HepG2 (cell line): ENCODE results near the gene C1orf50. TPM values are rescaled to one million over a fixed set of nuclear protein-coding genes. Genes with fewer than 3 reads are reported as not detected.

Experiments
- ATF7-NPFF ChIP-seq: sonication (generic); formaldehyde crosslinking; IDR thresholded peaks from 2 replicates; pipeline ENCODE4 v1.8.1; 2023; ENCODE audit warnings: mild to moderate bottlenecking, low read depth, missing genetic modification reagents, moderate library complexity
- GFI1 ChIP-seq: sonication (generic); formaldehyde crosslinking; IDR thresholded peaks from 2 replicates; pipeline ENCODE4 v1.5.0; 2020; ENCODE audit warnings: missing genetic modification reagents, mild to moderate bottlenecking, borderline replicate concordance
- HOXD1 ChIP-seq: sonication (generic); formaldehyde crosslinking; IDR thresholded peaks from 2 replicates; pipeline ENCODE4 v1.5.0; 2020; ENCODE audit warnings: missing genetic modification reagents
- KAT8 ChIP-seq: IDR thresholded peaks from 2 replicates; pipeline ENCODE4 v1.6.1; 2016; ENCODE audit warnings: missing genetic modification reagents, missing compliant biosample characterization
- LCORL ChIP-seq, 2 experiments: fragments of 450-650 bp in 1 of 2; sonication (generic) in 1 of 2; formaldehyde crosslinking in 1 of 2; IDR thresholded peaks; 2 replicates each; pipeline versions ENCODE4 v1.5.0 to v1.6.1; 2017 to 2020; ENCODE audit warnings: antibody characterized with exemption in 1 of 2, missing genetic modification reagents in 1 of 2
- MEIS2 ChIP-seq: sonication (generic); formaldehyde crosslinking; IDR thresholded peaks from 2 replicates; pipeline ENCODE4 v1.9.0; 2021; ENCODE audit warnings: mild to moderate bottlenecking, missing genetic modification reagents
- NCOA5 ChIP-seq: sonication (generic); formaldehyde crosslinking; IDR thresholded peaks from 2 replicates; pipeline ENCODE4 v1.4.0; 2020; ENCODE audit warnings: missing genetic modification reagents
- NONO ChIP-seq, 2 experiments: fragments of 450-650 bp in 1 of 2; sonication (generic) in 1 of 2; formaldehyde crosslinking in 1 of 2; IDR thresholded peaks in 1 of 2; conservative IDR thresholded peaks in 1 of 2; 2 replicates each; pipeline versions ENCODE4 v1.6.1 to v1.8.0; 2017 to 2022; ENCODE audit warnings: mild to moderate bottlenecking in 1 of 2, missing genetic modification reagents in 1 of 2, moderate library complexity in 1 of 2
- POLR2A ChIP-seq, 2 experiments: IDR thresholded peaks; 2 replicates each; pipeline ENCODE4 v1.6.1; 2011; ENCODE audit warnings: low read depth in 2 of 2, low read length in 2 of 2, mild to moderate bottlenecking in 1 of 2, moderate library complexity in 1 of 2; ENCODE audit not compliant: insufficient read depth in 1 of 2
- RBM39 ChIP-seq: fragments of 200-400 bp; formaldehyde crosslinking; IDR thresholded peaks from one replicate; pipeline ENCODE4 v1.6.1; 2018; ENCODE audit warnings: antibody characterized with exemption, mild to moderate bottlenecking, low read depth, low read length; ENCODE audit not compliant: poor library complexity, severe bottlenecking
- SALL1 ChIP-seq: sonication (generic); formaldehyde crosslinking; IDR thresholded peaks from 2 replicates; pipeline ENCODE4 v1.8.0; 2022; ENCODE audit warnings: mild to moderate bottlenecking, missing genetic modification reagents
- SNAI1 ChIP-seq: sonication (generic); formaldehyde crosslinking; IDR thresholded peaks from 2 replicates; pipeline ENCODE4 v1.5.0; 2020; ENCODE audit warnings: mild to moderate bottlenecking, missing genetic modification reagents, borderline replicate concordance
- TBP ChIP-seq: sonication (generic); formaldehyde crosslinking; IDR thresholded peaks from 2 replicates; pipeline ENCODE4 v1.5.0; 2020; ENCODE audit warnings: missing genetic modification reagents
- ZMYM3 ChIP-seq: sonication (generic); formaldehyde crosslinking; IDR thresholded peaks from 2 replicates; pipeline ENCODE4 v1.5.1; 2020; ENCODE audit warnings: mild to moderate bottlenecking, missing genetic modification reagents
- ZNF264 ChIP-seq: sonication (generic); formaldehyde crosslinking; IDR thresholded peaks from 2 replicates; pipeline ENCODE4 v1.4.0; 2020; ENCODE audit warnings: missing genetic modification reagents
- ZNF34 ChIP-seq: sonication (generic); formaldehyde crosslinking; IDR thresholded peaks from 2 replicates; pipeline ENCODE4 v1.4.0; 2020; ENCODE audit warnings: mild to moderate bottlenecking, missing genetic modification reagents, borderline replicate concordance
- ZNF451 ChIP-seq: sonication (generic); formaldehyde crosslinking; IDR thresholded peaks from 2 replicates; pipeline ENCODE4 v1.5.0; 2020; ENCODE audit warnings: mild to moderate bottlenecking, missing genetic modification reagents
- ZNF747 ChIP-seq: sonication (generic); formaldehyde crosslinking; IDR thresholded peaks from 2 replicates; pipeline ENCODE4 v1.8.1; 2023; ENCODE audit warnings: missing genetic modification reagents, mild to moderate bottlenecking, borderline replicate concordance
- ZNF781 ChIP-seq: sonication (generic); formaldehyde crosslinking; IDR thresholded peaks from 2 replicates; pipeline ENCODE4 v1.5.1; 2020; ENCODE audit warnings: borderline replicate concordance, mild to moderate bottlenecking, missing genetic modification reagents; ENCODE audit errors: not compliant biosample characterization
- ZNF782 ChIP-seq: sonication (generic); formaldehyde crosslinking; IDR thresholded peaks from 2 replicates; pipeline ENCODE4 v1.4.0; 2020; ENCODE audit warnings: missing genetic modification reagents, mild to moderate bottlenecking, borderline replicate concordance
- polyA plus RNA-seq, 8 experiments: library from polyadenylated mRNA; depleted of rRNA in 3 of 8; stranded (reverse) in 7 of 8; unstranded in 1 of 8; fragments of >200 nt; fragmentation: Illumina TruSeq in 4 of 8; extraction: Trizol in 4 of 8; gene quantifications; 2 replicates each; pipeline versions ENCODE4 v1.2.1 to v1.2.3, GENCODE V29; 2011 to 2016; ENCODE audit warnings: low read depth in 4 of 8, missing spikeins in 1 of 8, mixed read lengths in 1 of 8; ENCODE audit not compliant: insufficient read depth in 1 of 8
- total RNA-seq, 5 experiments: library from RNA; depleted of rRNA; stranded (reverse); fragments of >200 nt; fragmentation: Illumina TruSeq; extraction: Trizol; gene quantifications; 2 replicates each; pipeline ENCODE4 v1.2.3, GENCODE V29; 2016; ENCODE audit warnings: low read depth in 1 of 5
- TF ChIP-seq, protein P1 (sequence below): sonication (generic); formaldehyde crosslinking; IDR thresholded peaks from 2 replicates; pipeline ENCODE4 v1.4.0; 2020; ENCODE audit warnings: missing genetic modification reagents, borderline replicate concordance
- TF ChIP-seq, protein P2 (sequence below): conservative IDR thresholded peaks from 2 replicates; pipeline ENCODE4 v1.6.1; 2018; ENCODE audit warnings: missing genetic modification reagents
- TF ChIP-seq, protein P3 (sequence below): sonication (generic); formaldehyde crosslinking; IDR thresholded peaks from 2 replicates; pipeline ENCODE4 v1.5.1; 2020; ENCODE audit warnings: missing genetic modification reagents, mild to moderate bottlenecking, borderline replicate concordance

Gene C1orf50
- total and polyA plus RNA-seq, 2 of the 13 experiments (the other 11 are each of a cell fraction or from before 2014, with no cell fraction given), result 4.3 to 4.8 TPM

DNA sequence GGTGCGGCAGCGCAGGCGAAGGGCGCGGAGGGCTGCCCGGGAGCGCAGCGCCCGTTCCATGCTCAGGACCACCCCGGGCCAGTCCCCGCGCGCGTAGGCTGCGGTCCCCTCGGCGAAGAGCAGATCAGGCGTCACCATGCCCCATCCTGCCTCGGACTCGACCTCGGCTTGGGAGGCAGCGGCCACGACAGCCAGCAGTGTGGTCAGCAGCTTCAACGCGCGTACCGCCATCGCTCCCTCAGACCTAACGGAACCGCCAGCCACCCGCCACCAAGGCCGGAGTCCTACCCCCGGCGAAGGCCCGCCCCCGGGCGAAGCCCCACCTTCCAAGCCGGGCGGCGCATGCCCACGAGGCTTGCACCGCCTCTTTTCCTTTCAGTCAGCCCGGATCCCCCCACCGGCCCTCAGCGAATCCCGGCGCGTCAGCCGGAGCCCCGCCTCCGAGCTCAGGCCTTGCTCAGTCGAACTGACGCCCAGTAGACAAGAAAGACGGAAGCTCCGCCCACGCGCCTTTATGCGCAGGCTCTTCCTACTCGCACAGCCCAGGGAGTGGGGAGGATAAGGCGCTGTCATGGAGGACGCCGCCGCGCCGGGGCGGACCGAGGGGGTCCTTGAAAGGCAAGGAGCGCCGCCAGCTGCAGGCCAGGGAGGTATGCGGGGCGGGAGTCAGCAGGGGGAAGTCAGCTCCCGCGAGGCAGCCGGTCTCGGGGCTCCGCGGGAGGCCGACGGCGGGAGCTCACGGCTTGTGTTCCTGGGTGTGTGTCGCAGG, at the start of gene C1orf50, which contains the start of gene P3H1 (continued):
- TF ChIP-seq LCORL (IDR thresholded peaks at IDR 0.05) (no peak), LCORL (CRISPR knock-in tag; IDR thresholded peaks at IDR 0.05) (no peak), GFI1 (CRISPR knock-in tag) (peak; percentile 35; the same call in 1 of the 2 replicates), ZNF451 (CRISPR knock-in tag) (peak; percentile 72; the same call in 1 of the 2 replicates), HOXD1 (CRISPR knock-in tag) (peak; percentile 70; the same call in 1 of the 2 replicates), ZNF747 (CRISPR knock-in tag) (no peak; the same call in 1 of the 2 replicates), SALL1 (CRISPR knock-in tag) (peak; percentile 56), SNAI1 (CRISPR knock-in tag) (peak; percentile 66; the same call in 1 of the 2 replicates), ZNF781 (CRISPR knock-in tag) (peak; percentile 90), ZNF34 (no peak), TBP (CRISPR knock-in tag) (0 out of 2 replicates have a peak, but pooled peaks have one; percentile 79), RBM39 (peak; percentile 39), ZMYM3 (CRISPR knock-in tag) (no peak), NONO (IDR thresholded peaks at IDR 0.05) (no peak), NONO (CRISPR knock-in tag; conservative IDR thresholded peaks at IDR 0.05) (peak; percentile 73; the same call in 1 of the 2 replicates), ATF7-NPFF (peak; percentile 27), ZNF264 (CRISPR knock-in tag) (peak; percentile 70; the same call in 1 of the 2 replicates), ZNF782 (CRISPR knock-in tag) (0 out of 2 replicates have a peak, but pooled peaks have one; percentile 65), MEIS2 (CRISPR knock-in tag) (peak; percentile 66), POLR2A (IDR thresholded peaks at IDR 0.05; ENCODE audit: insufficient read depth in 1 of 2, low read depth in 2 of 2, low read length in 2 of 2) (peak; percentile 86 to 95), KAT8 (CRISPR knock-in tag) (peak; percentile 79), NCOA5 (CRISPR knock-in tag) (no peak)
- TF ChIP-seq, protein P1, sequence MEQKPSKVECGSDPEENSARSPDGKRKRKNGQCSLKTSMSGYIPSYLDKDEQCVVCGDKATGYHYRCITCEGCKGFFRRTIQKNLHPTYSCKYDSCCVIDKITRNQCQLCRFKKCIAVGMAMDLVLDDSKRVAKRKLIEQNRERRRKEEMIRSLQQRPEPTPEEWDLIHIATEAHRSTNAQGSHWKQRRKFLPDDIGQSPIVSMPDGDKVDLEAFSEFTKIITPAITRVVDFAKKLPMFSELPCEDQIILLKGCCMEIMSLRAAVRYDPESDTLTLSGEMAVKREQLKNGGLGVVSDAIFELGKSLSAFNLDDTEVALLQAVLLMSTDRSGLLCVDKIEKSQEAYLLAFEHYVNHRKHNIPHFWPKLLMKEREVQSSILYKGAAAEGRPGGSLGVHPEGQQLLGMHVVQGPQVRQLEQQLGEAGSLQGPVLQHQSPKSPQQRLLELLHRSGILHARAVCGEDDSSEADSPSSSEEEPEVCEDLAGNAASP (CRISPR knock-in tag), result no peak; the same call in 1 of the 2 replicates
- TF ChIP-seq, protein P2, sequence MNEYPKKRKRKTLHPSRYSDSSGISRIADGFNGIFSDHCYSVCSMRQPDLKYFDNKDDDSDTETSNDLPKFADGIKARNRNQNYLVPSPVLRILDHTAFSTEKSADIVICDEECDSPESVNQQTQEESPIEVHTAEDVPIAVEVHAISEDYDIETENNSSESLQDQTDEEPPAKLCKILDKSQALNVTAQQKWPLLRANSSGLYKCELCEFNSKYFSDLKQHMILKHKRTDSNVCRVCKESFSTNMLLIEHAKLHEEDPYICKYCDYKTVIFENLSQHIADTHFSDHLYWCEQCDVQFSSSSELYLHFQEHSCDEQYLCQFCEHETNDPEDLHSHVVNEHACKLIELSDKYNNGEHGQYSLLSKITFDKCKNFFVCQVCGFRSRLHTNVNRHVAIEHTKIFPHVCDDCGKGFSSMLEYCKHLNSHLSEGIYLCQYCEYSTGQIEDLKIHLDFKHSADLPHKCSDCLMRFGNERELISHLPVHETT (CRISPR knock-in tag), result no peak; the same call in none of the 2 replicates
- TF ChIP-seq, protein P3, sequence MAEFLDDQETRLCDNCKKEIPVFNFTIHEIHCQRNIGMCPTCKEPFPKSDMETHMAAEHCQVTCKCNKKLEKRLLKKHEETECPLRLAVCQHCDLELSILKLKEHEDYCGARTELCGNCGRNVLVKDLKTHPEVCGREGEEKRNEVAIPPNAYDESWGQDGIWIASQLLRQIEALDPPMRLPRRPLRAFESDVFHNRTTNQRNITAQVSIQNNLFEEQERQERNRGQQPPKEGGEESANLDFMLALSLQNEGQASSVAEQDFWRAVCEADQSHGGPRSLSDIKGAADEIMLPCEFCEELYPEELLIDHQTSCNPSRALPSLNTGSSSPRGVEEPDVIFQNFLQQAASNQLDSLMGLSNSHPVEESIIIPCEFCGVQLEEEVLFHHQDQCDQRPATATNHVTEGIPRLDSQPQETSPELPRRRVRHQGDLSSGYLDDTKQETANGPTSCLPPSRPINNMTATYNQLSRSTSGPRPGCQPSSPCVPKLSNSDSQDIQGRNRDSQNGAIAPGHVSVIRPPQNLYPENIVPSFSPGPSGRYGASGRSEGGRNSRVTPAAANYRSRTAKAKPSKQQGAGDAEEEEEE (CRISPR knock-in tag), result no peak
